Gastrocnemius medialis (tissue), 4 donors: Measurements from ENCODE around the gene FAM174B. TPM values are rescaled to one million over a fixed set of nuclear protein-coding genes. Genes with fewer than 3 reads are reported as not detected.
A peak's percentile ranks its signal among the peaks of the same experiment; 100 is the strongest.

Experiments
- ATAC-seq, 2 donors: fragments of 150-250 bp; one replicate each; pipeline ENCODE4 v1.9.1; 2016
- DNase-seq, 2 donors: peaks; one replicate each; pipeline ENCODE4 v3.0.0-alpha.2; 2019
- H3K27ac ChIP-seq, 4 donors: fragments of 200-600 bp; sonication (generic); 1 replicate in 1 of 4; 2 replicates in 3 of 4; pipeline ENCODE4 v1.5.1; 2016 to 2018; ENCODE audit warnings: mild to moderate bottlenecking in 2 of 4, moderate library complexity in 1 of 4
- H3K27me3 ChIP-seq, 3 donors: fragments of 200-600 bp; sonication (generic) in 2 of 3; 1 replicate in 1 of 3; 2 replicates in 2 of 3; pipeline versions ENCODE4 v1.5.1 to v1.6.0; 2016 to 2019; ENCODE audit warnings: mild to moderate bottlenecking in 1 of 3, moderate library complexity in 1 of 3
- H3K36me3 ChIP-seq, 2 donors: fragments of 200-600 bp; sonication (generic) in 1 of 2; one replicate each; pipeline ENCODE4 v1.5.1; 2017 to 2018
- H3K4me1 ChIP-seq, 2 donors: fragments of 200-600 bp; sonication (generic) in 1 of 2; one replicate each; pipeline ENCODE4 v1.5.1; 2016 to 2017; ENCODE audit warnings: mild to moderate bottlenecking in 2 of 2
- H3K4me3 ChIP-seq, 4 donors: fragments of 200-600 bp; sonication (generic) in 3 of 4; 1 replicate in 1 of 4; 2 replicates in 3 of 4; pipeline ENCODE4 v1.5.1; 2016 to 2019; ENCODE audit warnings: mild to moderate bottlenecking in 2 of 4
- H3K9me3 ChIP-seq, 3 donors: fragments of 200-600 bp; sonication (generic) in 2 of 3; 1 replicate in 1 of 3; 2 replicates in 2 of 3; pipeline ENCODE4 v1.5.1; 2016 to 2019
- POLR2A ChIP-seq, 2 donors: fragments of 450-650 bp; IDR thresholded peaks; one replicate each; pipeline ENCODE4 v1.6.1; 2017; ENCODE audit warnings: antibody characterized with exemption in 2 of 2, mild to moderate bottlenecking in 2 of 2, moderate library complexity in 2 of 2
- in situ Hi-C, 4 donors: fragments of 200-750 bp; cut with MboI; loops; one replicate each; pipeline versions ENCODE4 v1.15.0 to v1.8.0; 2017; ENCODE audit warnings: low sequenced_read_pairs in 4 of 4
- intact Hi-C: fragments of 100-400 bp; cut with DNase I; formaldehyde crosslinking; loops from one replicate; pipeline ENCODE4 v1.15.1; 2023; ENCODE audit warnings: low total_unique reads
- total RNA-seq, 4 donors: library from RNA; depleted of rRNA; stranded (reverse); fragments of >200 nt; gene quantifications; one replicate each; pipeline versions ENCODE4 v1.1.0 to v1.2.3, GENCODE V29; 2016
- TF ChIP-seq, protein P1 (sequence below), 5 experiments: fragments of 450-650 bp in 3 of 5; fragments of 200-600 bp in 2 of 5; sonication (generic) in 2 of 5; IDR thresholded peaks in 4 of 5; conservative IDR thresholded peaks in 1 of 5; 1 replicate in 4 of 5; 2 replicates in 1 of 5; pipeline ENCODE4 v1.5.1; 2016 to 2019; ENCODE audit warnings: antibody characterized with exemption in 5 of 5, mild to moderate bottlenecking in 3 of 5, moderate library complexity in 3 of 5

FAM174B gene
- total RNA-seq, 4 donors from 2014 or later = 7.6 to 22.5 (median 11.6) TPM

DNA sequence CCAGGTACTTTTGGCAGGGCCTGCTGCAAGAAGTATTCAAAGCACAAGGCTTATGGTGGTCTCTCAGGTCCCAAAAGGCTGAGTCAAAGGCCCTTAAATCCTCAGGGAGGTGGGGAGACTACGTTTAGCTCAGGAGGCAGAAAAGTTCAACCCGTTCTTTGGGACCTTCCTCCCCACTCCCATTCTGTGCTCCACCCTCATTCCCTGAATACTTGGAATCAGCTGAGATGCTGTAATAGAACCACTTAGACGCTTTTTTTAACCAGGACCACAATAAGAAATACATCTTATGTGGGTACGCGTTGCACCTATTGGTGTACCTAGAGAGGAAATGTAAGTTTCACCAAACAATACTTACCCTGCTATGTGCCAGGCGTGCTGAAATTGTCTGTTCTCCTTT lies 58.0 kb downstream of the FAM174B start:
- ATAC-seq (no peak), DNase-seq (no peak)
- no peaks in the 10 kb centered on the region for H3K27me3 ChIP-seq
- TF ChIP-seq POLR2A (IDR thresholded peaks at IDR 0.05) = no peak
- TF ChIP-seq, protein P1, sequence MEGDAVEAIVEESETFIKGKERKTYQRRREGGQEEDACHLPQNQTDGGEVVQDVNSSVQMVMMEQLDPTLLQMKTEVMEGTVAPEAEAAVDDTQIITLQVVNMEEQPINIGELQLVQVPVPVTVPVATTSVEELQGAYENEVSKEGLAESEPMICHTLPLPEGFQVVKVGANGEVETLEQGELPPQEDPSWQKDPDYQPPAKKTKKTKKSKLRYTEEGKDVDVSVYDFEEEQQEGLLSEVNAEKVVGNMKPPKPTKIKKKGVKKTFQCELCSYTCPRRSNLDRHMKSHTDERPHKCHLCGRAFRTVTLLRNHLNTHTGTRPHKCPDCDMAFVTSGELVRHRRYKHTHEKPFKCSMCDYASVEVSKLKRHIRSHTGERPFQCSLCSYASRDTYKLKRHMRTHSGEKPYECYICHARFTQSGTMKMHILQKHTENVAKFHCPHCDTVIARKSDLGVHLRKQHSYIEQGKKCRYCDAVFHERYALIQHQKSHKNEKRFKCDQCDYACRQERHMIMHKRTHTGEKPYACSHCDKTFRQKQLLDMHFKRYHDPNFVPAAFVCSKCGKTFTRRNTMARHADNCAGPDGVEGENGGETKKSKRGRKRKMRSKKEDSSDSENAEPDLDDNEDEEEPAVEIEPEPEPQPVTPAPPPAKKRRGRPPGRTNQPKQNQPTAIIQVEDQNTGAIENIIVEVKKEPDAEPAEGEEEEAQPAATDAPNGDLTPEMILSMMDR (IDR thresholded peaks at IDR 0.05 in 4 of 5, conservative IDR thresholded peaks at IDR 0.05 in 1 of 5) = no peak
- H3K27ac ChIP-seq = no peak overlapping the region
- H3K4me3 ChIP-seq = no peak overlapping the region
- intact Hi-C loops = loop anchor here (5.0 kb wide), 1 partner anchor 75 kb away; no protein-coding TSS in a partner anchor
- H3K4me1 ChIP-seq = no peaks in the 10 kb centered on the region
- no peaks in the 10 kb centered on the region for H3K36me3 ChIP-seq
- no peaks in the 10 kb centered on the region for H3K9me3 ChIP-seq
- in situ Hi-C loops = no loop called here

DNA sequence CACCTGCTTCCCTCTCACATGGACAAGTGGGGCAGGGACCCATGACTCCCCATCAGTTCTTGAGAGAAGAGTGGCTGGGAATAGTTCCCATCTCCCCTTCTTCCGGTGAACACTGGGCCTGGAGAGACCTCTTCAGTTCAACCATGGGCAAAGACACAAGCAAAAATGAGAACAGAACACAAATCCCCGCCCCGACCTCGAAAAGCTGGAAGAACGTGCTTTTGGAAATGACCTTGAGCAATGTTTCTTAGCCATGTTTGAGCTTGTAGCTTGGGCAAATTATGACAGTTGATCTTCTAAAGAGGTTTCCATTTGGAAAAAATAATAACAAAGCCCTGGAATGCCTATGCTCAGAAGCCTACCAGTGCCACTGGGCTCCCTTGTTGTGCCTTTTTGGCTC lies 59.0 kb downstream of the FAM174B start:
- Histone ChIP-seq H3K4me3 (no peak overlapping the region), H3K36me3 (no peaks in the 10 kb centered on the region), H3K9me3 (no peaks in the 10 kb centered on the region), H3K27me3 (no peaks in the 10 kb centered on the region), H3K27ac (no peak overlapping the region), H3K4me1 (no peaks in the 10 kb centered on the region)
- no peak for ATAC-seq
- TF ChIP-seq, protein P1 (IDR thresholded peaks at IDR 0.05 in 4 of 5, conservative IDR thresholded peaks at IDR 0.05 in 1 of 5) = no peak
- no peak for TF ChIP-seq POLR2A (IDR thresholded peaks at IDR 0.05)
- intact Hi-C loops (loop anchor here (5.0 kb wide), 1 partner anchor 74 kb away; no protein-coding TSS in a partner anchor), in situ Hi-C loops (no loop called here)
- no peak for DNase-seq

DNA sequence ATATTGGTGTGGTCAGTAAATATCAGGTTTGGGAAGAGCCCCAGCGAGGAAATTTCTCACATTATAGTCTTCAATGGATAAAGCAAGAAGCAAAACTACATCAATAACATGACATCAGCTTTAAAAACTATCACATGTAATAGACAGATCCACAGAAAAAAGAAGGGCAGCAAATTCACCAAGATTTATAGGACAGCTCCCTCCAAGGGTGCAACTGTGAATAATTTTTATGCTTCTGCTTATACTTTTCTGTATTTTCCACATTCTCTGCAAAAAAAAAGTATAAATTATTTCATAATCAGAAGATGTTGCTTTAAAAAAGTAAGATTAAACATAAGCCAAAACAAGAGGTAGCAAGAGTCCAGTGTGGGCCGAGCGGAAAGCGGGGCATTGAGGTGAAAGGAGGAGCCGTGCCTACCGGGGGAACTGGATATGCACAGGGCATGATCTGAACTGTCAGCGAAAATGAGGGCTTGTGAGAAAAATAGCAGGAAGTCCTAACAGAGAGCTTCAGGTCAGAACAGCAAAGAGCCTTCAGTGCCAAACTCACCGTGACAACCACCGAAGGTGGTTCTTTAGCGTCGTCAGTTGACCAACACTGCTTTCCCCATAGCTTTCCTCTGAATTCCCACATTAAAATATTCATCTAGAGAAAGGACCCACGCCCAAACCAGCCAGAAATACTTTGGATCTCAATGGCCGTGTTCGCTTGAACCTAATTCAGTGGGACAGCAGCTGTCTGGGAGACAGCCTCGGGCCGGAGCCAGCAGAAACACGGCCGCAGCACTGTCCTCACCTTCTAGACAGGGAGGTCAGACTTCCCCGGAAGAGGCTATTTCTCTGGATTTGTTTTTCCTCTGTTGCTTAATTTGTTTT lies 59.8 kb downstream of the FAM174B start:
- TF ChIP-seq, protein P1 (IDR thresholded peaks at IDR 0.05 in 4 of 5, conservative IDR thresholded peaks at IDR 0.05 in 1 of 5) = no peak
- TF ChIP-seq POLR2A (IDR thresholded peaks at IDR 0.05) = no peak
- Histone ChIP-seq H3K9me3 (no peaks in the 10 kb centered on the region), H3K4me1 (no peaks in the 10 kb centered on the region), H3K36me3 (no peaks in the 10 kb centered on the region), H3K4me3 (peak overlapping the region in 1 of 4 donors; percentile 15), H3K27ac (peak overlapping the region in 1 of 4 donors; percentile 51), H3K27me3 (no peaks in the 10 kb centered on the region)
- ATAC-seq = peak in 1 of 2 donors; percentile 65
- intact Hi-C loops = loop anchor here (5.0 kb wide), 1 partner anchor 73 kb away; no protein-coding TSS in a partner anchor
- peak in 1 of 2 donors; percentile 29 for DNase-seq
- in situ Hi-C loops = no loop called here

DNA sequence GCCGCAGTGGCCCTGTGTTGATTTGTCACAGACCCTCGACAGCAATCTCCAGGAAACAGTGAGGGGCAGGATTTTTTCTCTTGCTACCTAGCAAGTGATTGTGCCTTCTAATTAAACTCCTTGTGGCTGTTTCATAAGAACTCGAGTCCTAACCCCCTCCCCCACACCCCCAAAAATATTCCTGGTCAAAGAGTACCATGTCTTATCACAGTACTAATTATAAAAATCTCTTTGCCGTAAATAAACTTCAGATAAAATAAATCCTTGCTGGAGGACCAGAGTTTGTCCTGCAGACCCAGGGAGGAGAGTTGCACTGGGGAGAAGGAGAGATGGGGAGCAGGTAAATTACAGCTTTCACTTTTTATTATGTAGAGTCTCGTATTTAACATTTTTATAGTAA lies 64.3 kb downstream of the FAM174B start:
- no peak overlapping the region for H3K27ac ChIP-seq
- no peak overlapping the region for H3K4me3 ChIP-seq
- H3K4me1 ChIP-seq = no peaks in the 10 kb centered on the region
- no peak for ATAC-seq
- no peaks in the 10 kb centered on the region for H3K27me3 ChIP-seq
- TF ChIP-seq, protein P1 (IDR thresholded peaks at IDR 0.05 in 4 of 5, conservative IDR thresholded peaks at IDR 0.05 in 1 of 5) = no peak
- TF ChIP-seq POLR2A (IDR thresholded peaks at IDR 0.05) = no peak
- H3K36me3 ChIP-seq = no peaks in the 10 kb centered on the region
- in situ Hi-C loops = no loop called here
- intact Hi-C loops = no loop called here
- H3K9me3 ChIP-seq = no peaks in the 10 kb centered on the region
- no peak for DNase-seq
